H1 (cell line): ENCODE data around the gene PCDHGA11. TPM values are rescaled to one million over a fixed set of nuclear protein-coding genes. Genes with fewer than 3 reads are reported as not detected.

Experiments
- CTCF ChIA-PET: fragments of 300-600 bp; sonication (Branson Sonifier 250); formaldehyde crosslinking; loops from one replicate; lab custom pipeline; 2021; ENCODE audit not compliant: partially characterized antibody; lab: Charles Lee
- POLR2A ChIA-PET: fragments of 300-600 bp; sonication (Branson Sonifier 250); formaldehyde crosslinking; loops from one replicate; lab custom pipeline; 2021; ENCODE audit warnings: inconsistent platforms; ENCODE audit not compliant: partially characterized antibody; lab: Charles Lee
- DNase-seq, 2 experiments: peaks; one replicate each; pipeline versions ENCODE4 v3.0.0 to v3.0.0-alpha.2; 2010 to 2022; ENCODE audit warnings: low spot score in 2 of 2, low read depth in 1 of 2, mixed read lengths in 1 of 2
- FAIRE-seq: peaks from 2 replicates; lab custom pipeline; 2011; peaks lifted over from hg19 to GRCh38; lab: Jason Lieb, UNC
- H2AFZ ChIP-seq: 2 replicates; pipeline ENCODE4 v1.8.1; 2012; ENCODE audit warnings: low read length, inconsistent platforms
- H2AK5ac ChIP-seq: 2 replicates; pipeline ENCODE4 v1.6.1; 2013; ENCODE audit warnings: low read depth, low read length
- H2BK120ac ChIP-seq: replicated peaks from 2 replicates; pipeline ENCODE3; 2013; ENCODE audit warnings: low read depth, low read length, inconsistent platforms
- H2BK12ac ChIP-seq: 2 replicates; pipeline ENCODE4 v1.6.1; 2013; ENCODE audit warnings: low read depth, low read length
- H2BK15ac ChIP-seq: 2 replicates; pipeline ENCODE4 v1.6.1; 2013; ENCODE audit warnings: low read length
- H2BK20ac ChIP-seq: 2 replicates; pipeline ENCODE4 v1.6.1; 2013; ENCODE audit warnings: low read length
- H2BK5ac ChIP-seq: 2 replicates; pipeline ENCODE4 v1.6.1; 2013; ENCODE audit warnings: low read depth, low read length
- H3K14ac ChIP-seq: 2 replicates; pipeline ENCODE4 v1.6.1; 2013; ENCODE audit warnings: inconsistent platforms; ENCODE audit not compliant: insufficient read length
- H3K18ac ChIP-seq: 2 replicates; pipeline ENCODE4 v1.6.1; 2013; ENCODE audit warnings: low read length; ENCODE audit errors: extremely low read depth
- H3K23ac ChIP-seq: 2 replicates; pipeline ENCODE4 v1.6.1; 2013; ENCODE audit warnings: inconsistent platforms; ENCODE audit not compliant: insufficient read length
- H3K23me2 ChIP-seq: 2 replicates; pipeline ENCODE4 v1.6.1; 2013; ENCODE audit warnings: low read depth, low read length
- H3K27ac ChIP-seq: 2 replicates; pipeline ENCODE4 v1.6.1; 2011; ENCODE audit warnings: low read depth, low read length, inconsistent platforms
- H3K27me3 ChIP-seq, 4 experiments: replicated peaks in 1 of 4; 1 replicate in 1 of 4; 2 replicates in 3 of 4; pipeline versions ENCODE4 v1.6.1 to v1.8.1; 2011 to 2013; ENCODE audit warnings: low read length in 3 of 4, mild to moderate bottlenecking in 3 of 4, inconsistent platforms in 2 of 4, mixed read lengths in 2 of 4, moderate library complexity in 1 of 4; ENCODE audit not compliant: control insufficient read depth in 3 of 4, insufficient read depth in 3 of 4; ENCODE audit errors: extremely low read depth in 1 of 4
- H3K36me3 ChIP-seq, 4 experiments: 2 replicates each; pipeline versions ENCODE4 v1.6.1 to v1.8.1; 2011 to 2013; ENCODE audit warnings: mild to moderate bottlenecking in 4 of 4, low read length in 3 of 4, moderate library complexity in 2 of 4, control low read depth in 1 of 4, inconsistent platforms in 1 of 4; ENCODE audit not compliant: insufficient read depth in 4 of 4, control insufficient read depth in 2 of 4
- H3K4ac ChIP-seq: replicated peaks from 2 replicates; pipeline ENCODE3; 2013; ENCODE audit warnings: low read length, low read depth, mixed read lengths, inconsistent platforms; ENCODE audit not compliant: insufficient read length
- H3K4me1 ChIP-seq, 4 experiments: replicated peaks in 1 of 4; 1 replicate in 1 of 4; 2 replicates in 3 of 4; pipeline versions ENCODE4 v1.6.1 to v1.8.1; 2011 to 2013; ENCODE audit warnings: low read length in 3 of 4, inconsistent platforms in 2 of 4, mixed read lengths in 1 of 4; ENCODE audit not compliant: insufficient read depth in 4 of 4, control insufficient read depth in 3 of 4
- H3K4me2 ChIP-seq, 2 experiments: 2 replicates each; pipeline versions ENCODE4 v1.6.1 to v1.8.1; 2011 to 2013; ENCODE audit warnings: low read depth in 2 of 2, low read length in 2 of 2, control low read depth in 1 of 2, inconsistent platforms in 1 of 2, mild to moderate bottlenecking in 1 of 2; ENCODE audit not compliant: insufficient read depth in 1 of 2
- H3K4me3 ChIP-seq, 4 experiments: fragments of 200-600, 300-600 bp in 1 of 4; sonication (generic), shearing (Covaris generic), sonication (Bioruptor Twin) in 1 of 4; 2 replicates each; pipeline versions ENCODE4 v1.5.1 to v1.8.1; 2011 to 2016; ENCODE audit warnings: low read length in 4 of 4, low read depth in 3 of 4, control low read depth in 2 of 4, inconsistent platforms in 2 of 4, mild to moderate bottlenecking in 2 of 4, mixed read lengths in 1 of 4, moderate library complexity in 1 of 4; ENCODE audit not compliant: insufficient read depth in 2 of 4; ENCODE audit errors: extremely low read depth in 1 of 4
- H3K56ac ChIP-seq: replicated peaks from 2 replicates; pipeline ENCODE3; 2013; ENCODE audit warnings: low read depth, mild to moderate bottlenecking, mixed read lengths, low read length, inconsistent platforms; ENCODE audit not compliant: insufficient read length
- H3K79me1 ChIP-seq: 2 replicates; pipeline ENCODE4 v1.6.1; 2013; ENCODE audit warnings: low read depth, low read length, control low read depth
- H3K79me2 ChIP-seq, 2 experiments: 2 replicates each; pipeline versions ENCODE4 v1.6.1 to v1.8.1; 2012 to 2013; ENCODE audit warnings: low read length in 2 of 2, mild to moderate bottlenecking in 2 of 2, inconsistent platforms in 1 of 2; ENCODE audit not compliant: insufficient read depth in 2 of 2, control insufficient read depth in 1 of 2
- H3K9ac ChIP-seq, 4 experiments: replicated peaks in 1 of 4; 1 replicate in 1 of 4; 2 replicates in 3 of 4; pipeline versions ENCODE4 v1.6.1 to v1.8.1; 2011 to 2013; ENCODE audit warnings: low read depth in 3 of 4, low read length in 3 of 4, control low read depth in 2 of 4, mild to moderate bottlenecking in 2 of 4, moderate library complexity in 2 of 4, inconsistent platforms in 1 of 4; ENCODE audit errors: extremely low read depth in 1 of 4
- H3K9me3 ChIP-seq, 2 experiments: 2 replicates each; pipeline versions ENCODE4 v1.6.1 to v1.8.1; 2012 to 2013; ENCODE audit warnings: mild to moderate bottlenecking in 2 of 2, moderate library complexity in 2 of 2, control low read depth in 1 of 2, inconsistent platforms in 1 of 2, low read depth in 1 of 2, low read length in 1 of 2, mixed read lengths in 1 of 2; ENCODE audit not compliant: insufficient read depth in 2 of 2
- H4K20me1 ChIP-seq, 2 experiments: replicated peaks in 1 of 2; 2 replicates each; pipeline versions ENCODE3 to v1.8.1; 2011 to 2013; ENCODE audit warnings: inconsistent platforms in 2 of 2, low read length in 2 of 2, mild to moderate bottlenecking in 1 of 2; ENCODE audit not compliant: insufficient read depth in 2 of 2, control insufficient read depth in 1 of 2
- H4K5ac ChIP-seq: 2 replicates; pipeline ENCODE4 v1.6.1; 2013; ENCODE audit warnings: low read length, low read depth, mixed read lengths, inconsistent platforms; ENCODE audit not compliant: insufficient read length
- H4K8ac ChIP-seq: 2 replicates; pipeline ENCODE4 v1.8.0; 2013; ENCODE audit warnings: mild to moderate bottlenecking, moderate library complexity, low read length, inconsistent platforms; ENCODE audit not compliant: insufficient read depth; ENCODE audit errors: extremely low read depth
- H4K91ac ChIP-seq: replicated peaks from 2 replicates; pipeline ENCODE3; 2013; ENCODE audit warnings: low read length, mixed read lengths, inconsistent platforms; ENCODE audit not compliant: insufficient read length
- TAF1 ChIP-seq: IDR thresholded peaks from 2 replicates; pipeline ENCODE4 v1.6.1; 2011; ENCODE audit warnings: mild to moderate bottlenecking, low read depth, low read length
- WGBS, 2 experiments: shearing (Covaris generic) in 1 of 2; methylation state at CpG; one replicate each; pipeline versions ENCODE4 v1.1.6 to v1.1.7; 2013 to 2015; ENCODE audit warnings: low lambda C conversion rate in 2 of 2, mixed read lengths in 2 of 2, inconsistent platforms in 1 of 2, low coverage in 1 of 2, missing lambda C conversion rate in 1 of 2; ENCODE audit not compliant: insufficient replicate concordance in 2 of 2, insufficient coverage in 1 of 2, insufficient read length in 1 of 2; ENCODE audit errors: extremely low coverage in 1 of 2, missing lambda C conversion rate in 1 of 2; 5-methylcytosine and 5-hydroxymethylcytosine counted together
- polyA plus RNA-seq, 7 experiments: library from polyadenylated mRNA; depleted of rRNA in 3 of 7; stranded (reverse) in 5 of 7; unstranded in 2 of 7; fragments of >200 nt in 5 of 7; fragments of 200-250 nt in 2 of 7; gene quantifications; 1 replicate in 5 of 7; 2 replicates in 1 of 7; 4 replicates in 1 of 7; pipeline versions ENCODE4 v1.2.1 to v1.2.3, GENCODE V29; 2011 to 2013; ENCODE audit warnings: missing spikeins in 2 of 7, mixed read lengths in 2 of 7
- total RNA-seq: library from RNA; stranded (reverse); fragmentation: NEBNext Ultra II Directional; extraction: Animal tissue kit (Norgen Biotek cat#: 25700); gene quantifications from 2 replicates; pipeline ENCODE4 v1.2.1, GENCODE V29; 2021

Gene PCDHGA11
- total and polyA plus RNA-seq, 2 of the 8 experiments (the other 6 are each of a cell fraction or from before 2014, with no cell fraction given), result 2.2 to 8.2 TPM

DNA sequence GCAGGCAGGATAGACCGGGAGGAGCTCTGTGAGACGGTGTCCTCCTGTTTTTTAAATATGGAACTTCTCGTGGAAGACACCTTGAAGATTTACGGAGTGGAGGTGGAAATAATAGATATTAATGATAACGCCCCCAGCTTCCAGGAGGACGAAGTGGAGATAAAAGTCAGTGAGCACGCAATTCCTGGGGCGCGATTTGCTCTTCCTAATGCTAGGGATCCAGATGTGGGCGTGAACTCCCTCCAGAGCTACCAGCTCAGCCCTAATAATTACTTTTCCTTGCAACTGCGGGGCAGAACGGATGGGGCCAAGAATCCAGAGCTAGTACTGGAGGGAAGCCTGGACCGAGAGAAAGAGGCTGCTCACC is 621 bp downstream of the PCDHGA11 start:
- Histone ChIP-seq H3K79me1 (no peaks in the 10 kb centered on the region), H4K8ac (no peak overlapping the region), H2AK5ac (no peak overlapping the region), H3K27me3 (peaks cover 0 to 12% (median 6%) of the 10 kb centered on the region in 4 experiments; a peak in 4 of 7 replicates), H2AFZ (no peak overlapping the region), H3K18ac (no peak overlapping the region), H3K27ac (no peak overlapping the region), H3K9me3 (peaks cover 38 to 44% of the 10 kb centered on the region in 2 experiments), H4K20me1 (no peaks in the 10 kb centered on the region), H3K4me2 (peak overlapping the region in 1 of 2 experiments; percentile 48; a peak in 2 of 4 replicates), H3K4ac (no peak overlapping the region), H2BK20ac (no peak overlapping the region), H2BK12ac (no peak overlapping the region), H4K5ac (no peak overlapping the region), H3K36me3 (peaks cover 0 to 30% (median 3%) of the 10 kb centered on the region in 4 experiments; a peak in 3 of 8 replicates), H3K14ac (no peak overlapping the region), H3K23me2 (no peaks in the 10 kb centered on the region), H3K4me1 (no peaks in the 10 kb centered on the region; a peak in 1 of 7 replicates), H2BK5ac (no peak overlapping the region), H3K79me2 (no peaks in the 10 kb centered on the region; a peak in 1 of 4 replicates), H3K23ac (no peak overlapping the region), H3K56ac (no peak overlapping the region), H4K91ac (no peak overlapping the region), H2BK15ac (no peak overlapping the region), H2BK120ac (no peak overlapping the region), H3K4me3 (peak overlapping the region; percentile 15 to 52 (median 32); a peak in 6 of 8 replicates)
- ChIA-PET CTCF (interaction anchor here (0.6 to 23.3 kb wide), 47 partner anchors 9 to 229 kb away, joined by 3 to 1236 read pairs (median 5); partner anchors contain the start of genes PCDHB10, PCDHB11, PCDHB14 and PCDHB15), POLR2A (interaction anchor here (1.2 to 2.6 kb wide), 7 partner anchors 13 to 143 kb away, joined by 3 to 14 read pairs (median 7); no protein-coding TSS in a partner anchor)
- 84% methylated on average over 13 of the region's 13 CpGs; no CpG with 5 or more reads in 1 of the 2 experiments for WGBS, 2 experiments
- no peak for FAIRE-seq
- TF ChIP-seq TAF1, result no peak
- TF ChIP-seq, all 59 proteins: peak for 0
- H3K9ac ChIP-seq, result no peak overlapping the region
- DNase-seq, result no peak
